ENCODE data around the gene SPAG16.

GRCh38 chr2:213710164-213710563, 425.9 kb downstream of the SPAG16 start:
- TF ChIP-seq CTCF (conservative IDR thresholded peaks at IDR 0.05 in 1 of 2, IDR thresholded peaks at IDR 0.05 in 1 of 2; ENCODE audit: low read depth in 1 of 2, low read length in 2 of 2) (no peak), EZH2 (IDR thresholded peaks at IDR 0.05; ENCODE audit: low read length, missing control alignments) (no peak)

Data from fibroblast of lung (primary cell).